ENCODE data around the gene ZC3H11A.
"Not testable (repeated sequence)": the region's sequence is repeated elsewhere in the genome, so short reads cannot be mapped to it uniquely, and the experiment has no call there.

Gene ZC3H11A

GRCh38 chr1:203795441-203796235, at the start of gene ZC3H11A, which contains the start of gene ZBED6:
Gene ZC3H11A, plus strand, starts transcription at chr1:203795623. Its CDS starts 21,448 bp downstream, at chr1:203817071.
Gene ZBED6, plus strand, starts transcription at chr1:203795623. Its CDS starts 1,900 bp downstream, at chr1:203797523.
- peak; percentile 94 to 99 for DNase-seq (ENCODE audit: low read depth in 2 of 2)

GRCh38 chr1:203746281-203746680, 49.1 kb upstream of the ZC3H11A start:
- no peak for DNase-seq (ENCODE audit: low read depth in 2 of 2)

GRCh38 chr1:203751051-203751450, 44.4 kb upstream of the ZC3H11A start:
- no peak for DNase-seq (ENCODE audit: low read depth in 2 of 2)

- DNase-seq (ENCODE audit: low read depth in 2 of 2), result not testable (repeated sequence)
These were observed 43.6 kb upstream of the ZC3H11A start for GRCh38 chr1:203751618-203752361.

- no peak for DNase-seq (ENCODE audit: low read depth in 2 of 2)
These were observed 41.0 kb upstream of the ZC3H11A start for GRCh38 chr1:203754455-203754864.

GRCh38 chr1:203756036-203756435, 39.4 kb upstream of the ZC3H11A start:
- DNase-seq (ENCODE audit: low read depth in 2 of 2), result no peak

- not testable (repeated sequence) for DNase-seq (ENCODE audit: low read depth in 2 of 2)
These were observed 36.7 kb upstream of the ZC3H11A start for GRCh38 chr1:203758749-203759148.

GRCh38 chr1:203760506-203760905, 34.9 kb upstream of the ZC3H11A start:
- no peak for DNase-seq (ENCODE audit: low read depth in 2 of 2)

- DNase-seq (ENCODE audit: low read depth in 2 of 2), result not testable (repeated sequence)
These were observed 33.5 kb upstream of the ZC3H11A start for GRCh38 chr1:203761958-203762357.

GRCh38 chr1:203763505-203763904, 31.9 kb upstream of the ZC3H11A start:
- DNase-seq (ENCODE audit: low read depth in 2 of 2), result no peak

GRCh38 chr1:203764105-203765028, 31.1 kb upstream of the ZC3H11A start:
- DNase-seq (ENCODE audit: low read depth in 2 of 2), result no peak

GRCh38 chr1:203765029-203765837, 30.2 kb upstream of the ZC3H11A start, which contains the start of gene LAX1:
Gene LAX1, plus strand, starts transcription at chr1:203765183. Its CDS starts 383 bp downstream, at chr1:203765566.
- peak; percentile 57 to 75 for DNase-seq (ENCODE audit: low read depth in 2 of 2)

GRCh38 chr1:203768256-203768655, 27.2 kb upstream of the ZC3H11A start:
- no peak for DNase-seq (ENCODE audit: low read depth in 2 of 2)

GRCh38 chr1:203769505-203770343, 25.7 kb upstream of the ZC3H11A start:
- DNase-seq (ENCODE audit: low read depth in 2 of 2), result no peak

GRCh38 chr1:203771901-203772301, 23.5 kb upstream of the ZC3H11A start:
- DNase-seq (ENCODE audit: low read depth in 2 of 2), result no peak

- DNase-seq (ENCODE audit: low read depth in 2 of 2), result no peak
These were observed 22.6 kb upstream of the ZC3H11A start for GRCh38 chr1:203772836-203773235.

GRCh38 chr1:203776636-203777035, 18.8 kb upstream of the ZC3H11A start:
- DNase-seq (ENCODE audit: low read depth in 2 of 2), result no peak

- DNase-seq (ENCODE audit: low read depth in 2 of 2), result no peak
These were observed 17.8 kb upstream of the ZC3H11A start for GRCh38 chr1:203777596-203777995.

GRCh38 chr1:203778146-203778545, 17.3 kb upstream of the ZC3H11A start:
- no peak for DNase-seq (ENCODE audit: low read depth in 2 of 2)

GRCh38 chr1:203778789-203779188, 16.6 kb upstream of the ZC3H11A start:
- no peak for DNase-seq (ENCODE audit: low read depth in 2 of 2)
